Thyroid gland (tissue), 4 donors: Measurements from ENCODE around the gene SH2D3C. TPM values are rescaled to one million over a fixed set of nuclear protein-coding genes. Genes with fewer than 3 reads are reported as not detected.
"Not testable (repeated sequence)": the region's sequence is repeated elsewhere in the genome, so short reads cannot be mapped to it uniquely, and the experiment has no call there.

Experiments used
- DNase-seq, 2 donors: peaks; one replicate each; pipeline ENCODE4 v3.0.0-alpha.2; 2019
- H3K27ac ChIP-seq, 3 donors: fragments of 200-600 bp; sonication (generic); 1 replicate in 2 of 3; 2 replicates in 1 of 3; pipeline ENCODE4 v1.5.1; 2016 to 2019; ENCODE audit warnings: mild to moderate bottlenecking in 1 of 3, moderate library complexity in 1 of 3
- H3K27me3 ChIP-seq: fragments of 200-600 bp; sonication (generic); one replicate; pipeline ENCODE4 v1.5.1; 2019
- H3K36me3 ChIP-seq, 2 donors: fragments of 200-600 bp; sonication (generic); one replicate each; pipeline ENCODE4 v1.5.1; 2016 to 2019
- H3K4me1 ChIP-seq, 2 donors: fragments of 200-600 bp; sonication (generic); one replicate each; pipeline ENCODE4 v1.5.1; 2017 to 2019
- H3K4me3 ChIP-seq, 3 donors: fragments of 200-600 bp; sonication (generic); replicated peaks in 1 of 3; 1 replicate in 2 of 3; 2 replicates in 1 of 3; pipeline ENCODE4 v1.5.1; 2016; ENCODE audit warnings: mild to moderate bottlenecking in 1 of 3
- H3K9me3 ChIP-seq: fragments of 200-600 bp; sonication (generic); one replicate; pipeline ENCODE4 v1.5.1; 2017
- CTCF ChIP-seq, 6 experiments: fragments of 200-600 bp in 3 of 6; fragments of 450-650 bp in 3 of 6; sonication (generic) in 3 of 6; IDR thresholded peaks; one replicate each; pipeline ENCODE4 v1.5.1; 2016 to 2019; ENCODE audit warnings: antibody characterized with exemption in 6 of 6, mild to moderate bottlenecking in 2 of 6, inconsistent platforms in 1 of 6, moderate library complexity in 1 of 6
- POLR2A ChIP-seq, 2 donors: fragments of 450-650 bp; IDR thresholded peaks; one replicate each; pipeline ENCODE4 v1.6.1; 2017; ENCODE audit warnings: antibody characterized with exemption in 2 of 2, mild to moderate bottlenecking in 2 of 2, moderate library complexity in 1 of 2
- WGBS, 2 donors: methylation state at CpG; one replicate each; pipeline ENCODE4 v1.1.5; 2017; 5-methylcytosine and 5-hydroxymethylcytosine counted together
- intact Hi-C: fragments of 100-400 bp; cut with DNase I; formaldehyde crosslinking; loops from one replicate; pipeline ENCODE4 v1.15.1; 2023
- total RNA-seq, 4 donors: library from RNA; depleted of rRNA; stranded (reverse); fragments of >200 nt; gene quantifications; one replicate each; pipeline ENCODE4 v1.2.3, GENCODE V29; 2016

The SH2D3C gene
- total RNA-seq, 4 donors from 2014 or later: 10.0 to 24.9 (median 18.2) TPM

GRCh38 chr9:127785023-127785932 lies 6.8 kb upstream of the SH2D3C start:
- H3K4me1 ChIP-seq: peaks cover 8 to 34% of the 10 kb centered on the region in 2 donors
- peaks cover 32% of the 10 kb centered on the region in 2 donors for H3K36me3 ChIP-seq
- no CpG with 5 or more reads among the region's 123 CpGs for WGBS, 2 donors
- no peaks in the 10 kb centered on the region for H3K9me3 ChIP-seq
- peak overlapping the region; percentile 87 to 92 (median 92) for H3K27ac ChIP-seq
- H3K4me3 ChIP-seq: peak overlapping the region in 2 of 3 donors; percentile 68 to 91
- no peaks in the 10 kb centered on the region for H3K27me3 ChIP-seq
- intact Hi-C loops: loop anchor here (5.0 to 10.0 kb wide), 2 partner anchors 80 to 142 kb away; no protein-coding TSS in a partner anchor
- peak; percentile 83 to 87 for DNase-seq
- peak; percentile 72 to 95 (median 86) for TF ChIP-seq CTCF (IDR thresholded peaks at IDR 0.05)
- no peak for TF ChIP-seq POLR2A (IDR thresholded peaks at IDR 0.05)

- H3K4me1 ChIP-seq: peaks cover 8 to 32% of the 10 kb centered on the region in 2 donors
- intact Hi-C loops: loop anchor here (5.0 to 10.0 kb wide), 3 partner anchors 46 to 191 kb away; partner anchors contain the start of gene TOR2A
- H3K27me3 ChIP-seq: no peaks in the 10 kb centered on the region
- TF ChIP-seq POLR2A (IDR thresholded peaks at IDR 0.05) (no peak), CTCF (IDR thresholded peaks at IDR 0.05) (no peak)
- peak in 1 of 2 donors; percentile 40 for DNase-seq
- no peak overlapping the region for H3K4me3 ChIP-seq
- no peaks in the 10 kb centered on the region for H3K9me3 ChIP-seq
- peaks cover 13% of the 10 kb centered on the region in 2 donors for H3K36me3 ChIP-seq
- 67 to 78% methylated on average over 12 to 18 of the region's 20 CpGs for WGBS, 2 donors
- H3K27ac ChIP-seq: peak overlapping the region in 2 of 3 donors; percentile 28 to 87
These were observed 4.9 kb upstream of the SH2D3C start for GRCh38 chr9:127783111-127784008.

GRCh38 chr9:127781806-127782205 lies 3.3 kb upstream of the SH2D3C start:
- 92 to 98% methylated on average over 4 of the region's 4 CpGs for WGBS, 2 donors
- no peaks in the 10 kb centered on the region for H3K27me3 ChIP-seq
- H3K9me3 ChIP-seq: no peaks in the 10 kb centered on the region
- H3K36me3 ChIP-seq: no peaks in the 10 kb centered on the region
- TF ChIP-seq CTCF (IDR thresholded peaks at IDR 0.05): no peak
- no peak for TF ChIP-seq POLR2A (IDR thresholded peaks at IDR 0.05)
- peaks cover 3 to 25% of the 10 kb centered on the region in 2 donors for H3K4me1 ChIP-seq
- no peak for DNase-seq
- no peak overlapping the region for H3K27ac ChIP-seq
- H3K4me3 ChIP-seq: no peak overlapping the region
- intact Hi-C loops: loop anchor here (5.0 to 10.0 kb wide), 3 partner anchors 45 to 190 kb away; partner anchors contain the start of gene TOR2A

- DNase-seq, H3K9me3 ChIP-seq, H3K27ac ChIP-seq, H3K4me3 ChIP-seq, H3K36me3 ChIP-seq, H3K27me3 ChIP-seq: not testable (repeated sequence)
- intact Hi-C loops: loop anchor here (5.0 to 10.0 kb wide), 3 partner anchors 44 to 189 kb away; partner anchors contain the start of gene TOR2A
- H3K4me1 ChIP-seq: peaks cover 0 to 23% of the 10 kb centered on the region in 2 donors
- 91 to 96% methylated on average over 9 of the region's 9 CpGs for WGBS, 2 donors
These were observed 2.4 kb upstream of the SH2D3C start for GRCh38 chr9:127780909-127781308.
